DOHH2 (cell line): Measurements from ENCODE around the gene PNO1.

Experiments
- H3F3A ChIP-seq: fragments of 200-600 bp; sonication (generic), shearing (Covaris generic); 2 replicates; pipeline ENCODE4 v1.6.0; 2016; ENCODE audit warnings: antibody characterized with exemption, mild to moderate bottlenecking; ENCODE audit not compliant: control insufficient read depth, insufficient read depth
- H3K27ac ChIP-seq: fragments of 200-600 bp; sonication (generic); 2 replicates; pipeline ENCODE4 v1.5.1; 2014; ENCODE audit warnings: low read depth, mild to moderate bottlenecking, low read length, moderate library complexity
- H3K27me3 ChIP-seq: fragments of 200-600 bp; sonication (generic); 2 replicates; pipeline ENCODE4 v1.6.1; 2014; ENCODE audit warnings: mild to moderate bottlenecking, low read length, mixed read lengths; ENCODE audit not compliant: control insufficient read depth
- H3K36me3 ChIP-seq: fragments of 200-600 bp; sonication (generic); 2 replicates; pipeline ENCODE4 v1.6.1; 2014; ENCODE audit warnings: mild to moderate bottlenecking, low read length, moderate library complexity, mixed read lengths; ENCODE audit not compliant: control insufficient read depth
- H3K4me1 ChIP-seq: fragments of 200-600 bp; sonication (generic); 2 replicates; pipeline ENCODE4 v1.6.1; 2014; ENCODE audit warnings: mild to moderate bottlenecking, low read length, mixed read lengths; ENCODE audit not compliant: control insufficient read depth
- H3K4me2 ChIP-seq: fragments of 200-600 bp; sonication (generic); 2 replicates; pipeline ENCODE4 v1.6.0; 2014; ENCODE audit warnings: mild to moderate bottlenecking, low read length, moderate library complexity
- H3K4me3 ChIP-seq: fragments of 200-600 bp; sonication (generic); 2 replicates; pipeline ENCODE4 v1.5.1; 2014; ENCODE audit warnings: mild to moderate bottlenecking, low read length, mixed read lengths
- H3K79me2 ChIP-seq: fragments of 200-600 bp; sonication (generic); 2 replicates; pipeline ENCODE4 v1.6.1; 2014; ENCODE audit warnings: mild to moderate bottlenecking, low read length, mixed read lengths; ENCODE audit not compliant: control insufficient read depth
- H3K9me2 ChIP-seq: fragments of 200-600 bp; sonication (generic); replicated peaks from 2 replicates; pipeline ENCODE4 v1.6.1; 2014; ENCODE audit warnings: mild to moderate bottlenecking, low read length, mixed read lengths; ENCODE audit not compliant: control insufficient read depth
- H3K9me3 ChIP-seq: fragments of 200-600 bp; sonication (generic); 2 replicates; pipeline ENCODE4 v1.6.1; 2014; ENCODE audit warnings: antibody characterized with exemption, low read length, mixed read lengths; ENCODE audit not compliant: control insufficient read depth, insufficient read depth
- H4K20me1 ChIP-seq: fragments of 200-600 bp; sonication (generic); 2 replicates; pipeline ENCODE4 v1.6.0; 2014; ENCODE audit warnings: low read depth, mild to moderate bottlenecking, antibody characterized with exemption, low read length, moderate library complexity; ENCODE audit not compliant: control insufficient read depth, insufficient read depth
- EZH2phosphoT487 ChIP-seq: fragments of 200-600 bp; sonication (generic); IDR thresholded peaks from 2 replicates; pipeline ENCODE4 v1.6.1; 2017; ENCODE audit warnings: borderline replicate concordance, mild to moderate bottlenecking, antibody characterized with exemption, low read length, moderate library complexity, mixed read lengths
- TF ChIP-seq, protein P1 (sequence below): fragments of 200-600 bp; sonication (generic); IDR thresholded peaks from one replicate; pipeline ENCODE4 v1.5.1; 2014; ENCODE audit warnings: antibody characterized with exemption, mild to moderate bottlenecking, low read depth, low read length; ENCODE audit not compliant: poor library complexity, severe bottlenecking

The PNO1 gene

DNA sequence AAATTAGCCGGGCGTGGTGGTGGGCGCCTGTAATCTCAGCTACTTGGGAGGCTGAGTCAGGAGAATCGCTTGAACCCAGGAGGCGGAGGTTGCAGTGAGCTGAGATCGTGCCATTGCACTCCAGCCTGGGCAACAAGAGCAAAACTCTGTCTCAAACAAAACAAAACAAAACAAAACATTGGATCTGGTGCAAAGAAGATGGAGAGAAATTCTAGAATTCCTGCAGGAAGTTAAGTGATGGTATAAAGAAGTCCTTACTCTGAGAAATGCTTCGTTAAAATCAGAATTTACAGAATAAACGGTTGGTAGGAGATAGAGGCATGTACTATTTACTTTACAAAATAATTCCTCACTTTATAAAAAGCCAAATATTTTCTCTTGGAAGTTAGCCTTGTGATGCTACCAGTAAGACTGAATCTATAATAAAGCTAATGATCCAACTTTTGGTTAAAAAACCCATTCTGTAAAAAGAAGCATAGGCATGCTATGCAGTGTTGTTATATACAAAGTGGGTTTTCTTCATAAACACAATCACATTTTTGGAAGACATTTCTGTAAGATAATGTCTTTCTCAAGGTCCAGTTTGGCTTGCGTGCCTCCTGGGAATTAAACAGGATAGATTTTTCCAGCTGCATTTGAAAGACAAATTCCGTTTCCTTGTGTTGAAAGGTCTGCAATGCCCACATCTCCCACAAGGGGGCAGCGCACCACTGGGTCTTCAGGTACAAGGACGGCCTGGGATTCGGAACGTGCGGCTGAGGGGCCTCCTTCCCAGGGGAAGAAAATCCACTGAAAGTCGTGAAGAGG is 35.6 kb upstream of the PNO1 start:
- H3F3A ChIP-seq, result no peaks in the 10 kb centered on the region
- H4K20me1 ChIP-seq, result no peaks in the 10 kb centered on the region
- no peaks in the 10 kb centered on the region for H3K79me2 ChIP-seq
- H3K27ac ChIP-seq, result no peak overlapping the region
- H3K4me1 ChIP-seq, result peaks cover 20% of the 10 kb centered on the region
- no peaks in the 10 kb centered on the region for H3K9me3 ChIP-seq
- no peaks in the 10 kb centered on the region for H3K27me3 ChIP-seq
- no peaks in the 10 kb centered on the region for H3K36me3 ChIP-seq
- TF ChIP-seq, protein P1, sequence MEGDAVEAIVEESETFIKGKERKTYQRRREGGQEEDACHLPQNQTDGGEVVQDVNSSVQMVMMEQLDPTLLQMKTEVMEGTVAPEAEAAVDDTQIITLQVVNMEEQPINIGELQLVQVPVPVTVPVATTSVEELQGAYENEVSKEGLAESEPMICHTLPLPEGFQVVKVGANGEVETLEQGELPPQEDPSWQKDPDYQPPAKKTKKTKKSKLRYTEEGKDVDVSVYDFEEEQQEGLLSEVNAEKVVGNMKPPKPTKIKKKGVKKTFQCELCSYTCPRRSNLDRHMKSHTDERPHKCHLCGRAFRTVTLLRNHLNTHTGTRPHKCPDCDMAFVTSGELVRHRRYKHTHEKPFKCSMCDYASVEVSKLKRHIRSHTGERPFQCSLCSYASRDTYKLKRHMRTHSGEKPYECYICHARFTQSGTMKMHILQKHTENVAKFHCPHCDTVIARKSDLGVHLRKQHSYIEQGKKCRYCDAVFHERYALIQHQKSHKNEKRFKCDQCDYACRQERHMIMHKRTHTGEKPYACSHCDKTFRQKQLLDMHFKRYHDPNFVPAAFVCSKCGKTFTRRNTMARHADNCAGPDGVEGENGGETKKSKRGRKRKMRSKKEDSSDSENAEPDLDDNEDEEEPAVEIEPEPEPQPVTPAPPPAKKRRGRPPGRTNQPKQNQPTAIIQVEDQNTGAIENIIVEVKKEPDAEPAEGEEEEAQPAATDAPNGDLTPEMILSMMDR, result peak; percentile 99
- TF ChIP-seq EZH2phosphoT487, result no peak
- peak overlapping the region; percentile 19; the same call in 1 of the 2 replicates for H3K4me3 ChIP-seq
- no peaks in the 10 kb centered on the region for H3K9me2 ChIP-seq
- peak overlapping the region; percentile 36 for H3K4me2 ChIP-seq

DNA sequence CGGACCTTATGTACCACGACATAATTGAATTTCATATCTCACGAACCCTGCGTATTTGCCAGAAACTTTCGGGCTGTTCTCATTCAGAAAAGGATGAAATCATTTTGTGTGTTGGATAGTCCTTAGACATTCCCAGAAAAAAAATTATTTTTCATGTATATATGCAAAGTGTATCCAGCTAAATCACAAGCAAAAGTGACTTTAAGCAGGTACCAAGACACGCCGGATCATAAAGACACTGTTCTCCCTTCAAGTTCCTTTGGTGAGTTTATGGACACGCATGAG is 35.1 kb upstream of the PNO1 start:
- H3F3A ChIP-seq, result no peaks in the 10 kb centered on the region
- TF ChIP-seq, protein P1, result peak; percentile 47
- TF ChIP-seq EZH2phosphoT487, result no peak
- no peaks in the 10 kb centered on the region for H4K20me1 ChIP-seq
- no peak overlapping the region for H3K27ac ChIP-seq
- no peaks in the 10 kb centered on the region for H3K9me3 ChIP-seq
- peaks cover 21% of the 10 kb centered on the region for H3K4me1 ChIP-seq
- H3K9me2 ChIP-seq, result no peaks in the 10 kb centered on the region
- H3K4me3 ChIP-seq, result peak overlapping the region; percentile 19; the same call in 1 of the 2 replicates
- H3K27me3 ChIP-seq, result no peaks in the 10 kb centered on the region
- H3K79me2 ChIP-seq, result no peaks in the 10 kb centered on the region
- H3K4me2 ChIP-seq, result peak overlapping the region; percentile 36
- no peaks in the 10 kb centered on the region for H3K36me3 ChIP-seq

DNA sequence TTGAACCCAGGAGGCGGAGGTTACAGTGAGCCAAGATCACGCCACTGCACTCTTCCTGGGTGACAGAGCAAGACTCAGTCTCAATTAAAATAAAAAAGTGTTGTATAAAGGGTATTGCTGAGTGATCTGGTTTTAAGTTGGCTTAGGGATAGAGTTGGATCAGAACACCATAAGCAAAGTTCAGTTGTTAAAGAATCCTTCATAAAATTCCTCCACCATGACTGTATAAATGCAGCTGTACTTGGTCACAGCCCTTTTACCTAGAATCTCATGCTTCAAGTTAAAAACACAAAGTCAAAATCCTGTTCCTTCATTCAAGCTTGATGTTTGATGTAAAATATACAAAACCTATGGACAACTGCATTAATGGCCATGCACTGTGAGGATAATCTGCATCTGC is 33.4 kb upstream of the PNO1 start:
- Histone ChIP-seq H4K20me1 (no peaks in the 10 kb centered on the region), H3F3A (no peaks in the 10 kb centered on the region), H3K36me3 (no peaks in the 10 kb centered on the region), H3K79me2 (no peaks in the 10 kb centered on the region), H3K9me2 (no peaks in the 10 kb centered on the region), H3K4me3 (no peak overlapping the region), H3K4me1 (peaks cover 24% of the 10 kb centered on the region), H3K4me2 (no peak overlapping the region), H3K27ac (no peak overlapping the region), H3K9me3 (no peaks in the 10 kb centered on the region), H3K27me3 (no peaks in the 10 kb centered on the region)
- no peak for TF ChIP-seq EZH2phosphoT487
- TF ChIP-seq, protein P1, result no peak
